ENCODE data around the gene PRDX5. TPM values are rescaled to one million over a fixed set of nuclear protein-coding genes. Genes with fewer than 3 reads are reported as not detected.

Gene PRDX5
- total and polyA plus RNA-seq, 9 of the 15 experiments (the other 6 are each of a cell fraction or from before 2014, with no cell fraction given): 40.8 to 327 (median 204) TPM

DNA sequence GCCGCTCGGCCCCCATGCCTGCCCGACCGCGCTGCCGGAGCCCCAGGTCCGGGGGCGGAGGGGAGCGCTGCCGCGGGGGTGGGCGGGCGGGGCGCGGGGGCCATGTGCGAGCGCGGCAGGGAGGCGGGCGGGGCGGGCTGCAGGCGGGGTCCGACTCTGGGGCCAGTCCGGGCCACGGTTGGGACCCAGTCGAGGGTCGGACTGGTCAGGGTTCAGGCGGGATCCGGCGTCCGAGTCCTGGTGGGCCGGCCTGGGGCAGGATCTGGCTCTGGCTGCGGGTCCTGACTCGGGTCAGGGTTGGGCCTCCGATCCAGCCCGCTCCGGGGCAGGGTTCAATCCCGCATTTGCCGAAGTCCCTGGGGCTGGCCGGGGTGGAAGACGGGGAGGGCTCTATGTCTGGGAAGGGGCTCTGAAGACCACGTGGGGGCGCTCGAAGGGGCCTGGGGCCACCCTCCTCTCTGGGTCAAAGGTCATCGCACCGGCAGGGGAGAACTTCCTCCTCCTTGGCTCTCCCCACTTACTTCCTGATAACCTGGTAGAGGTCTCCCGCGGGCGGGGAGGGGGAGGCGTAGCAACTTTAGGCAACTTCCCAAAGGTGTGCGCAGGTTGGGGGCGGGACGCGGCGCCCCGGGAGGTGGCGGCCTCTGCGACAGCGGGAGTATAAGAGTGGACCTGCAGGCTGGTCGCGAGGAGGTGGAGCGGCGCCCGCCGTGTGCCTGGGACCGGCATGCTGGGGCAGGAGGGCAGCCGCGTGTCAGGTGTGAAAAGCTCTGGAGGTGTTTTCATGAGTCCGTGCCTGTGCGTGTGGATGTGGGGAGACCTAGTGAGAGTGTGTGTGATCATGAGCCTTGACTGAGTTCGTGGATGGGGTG is 12.0 kb upstream of the PRDX5 start (continued):
- TF ChIP-seq TEAD2 (tag; IDR thresholded peaks at IDR 0.05) (no peak), STAT5A (IDR thresholded peaks at IDR 0.05; ENCODE audit: borderline replicate concordance, low read length) (no peak), YY1 (IDR thresholded peaks at IDR 0.05; ENCODE audit: borderline replicate concordance in 1 of 3, control insufficient read depth in 1 of 3, extremely low read depth in 1 of 3, insufficient read depth in 3 of 3, insufficient read length in 1 of 3, insufficient replicate concordance in 2 of 3, low read depth in 1 of 3, low read length in 2 of 3) (no peak), ZNF224 (CRISPR knock-in tag; IDR thresholded peaks at IDR 0.05) (no peak), ZNF586 (CRISPR knock-in tag; conservative IDR thresholded peaks at IDR 0.05) (no peak), SUPT5H (IDR thresholded peaks at IDR 0.05) (peak; percentile 72), ZNF3 (CRISPR knock-in tag; IDR thresholded peaks at IDR 0.05) (no peak), FOXJ2 (tag; IDR thresholded peaks at IDR 0.05) (0 out of 2 replicates have a peak, but pooled peaks have one; percentile 38), ZNF507 (tag; conservative IDR thresholded peaks at IDR 0.05) (no peak), RFX1 (IDR thresholded peaks at IDR 0.05) (no peak), FOXM1 (IDR thresholded peaks at IDR 0.05; ENCODE audit: low read depth) (no peak), FOXM1 (CRISPR knock-in tag; IDR thresholded peaks at IDR 0.05; ENCODE audit: low read depth) (0 out of 2 replicates have a peak, but pooled peaks have one; percentile 46), ZNF274 (IDR thresholded peaks at IDR 0.05; ENCODE audit: borderline replicate concordance, low read depth, low read length) (no peak), POLR2AphosphoS5 (IDR thresholded peaks at IDR 0.05; ENCODE audit: control insufficient read depth, insufficient read depth, low read depth, low read length) (no peak; the same call in 1 of the 2 replicates), HDAC1 (IDR thresholded peaks at IDR 0.05) (peak in 1 of 2 experiments; percentile 76; a peak in 2 of 4 replicates), NFYB (IDR thresholded peaks at IDR 0.05; ENCODE audit: extremely low read depth, insufficient read length) (no peak)
- TF ChIP-seq, protein P1, sequence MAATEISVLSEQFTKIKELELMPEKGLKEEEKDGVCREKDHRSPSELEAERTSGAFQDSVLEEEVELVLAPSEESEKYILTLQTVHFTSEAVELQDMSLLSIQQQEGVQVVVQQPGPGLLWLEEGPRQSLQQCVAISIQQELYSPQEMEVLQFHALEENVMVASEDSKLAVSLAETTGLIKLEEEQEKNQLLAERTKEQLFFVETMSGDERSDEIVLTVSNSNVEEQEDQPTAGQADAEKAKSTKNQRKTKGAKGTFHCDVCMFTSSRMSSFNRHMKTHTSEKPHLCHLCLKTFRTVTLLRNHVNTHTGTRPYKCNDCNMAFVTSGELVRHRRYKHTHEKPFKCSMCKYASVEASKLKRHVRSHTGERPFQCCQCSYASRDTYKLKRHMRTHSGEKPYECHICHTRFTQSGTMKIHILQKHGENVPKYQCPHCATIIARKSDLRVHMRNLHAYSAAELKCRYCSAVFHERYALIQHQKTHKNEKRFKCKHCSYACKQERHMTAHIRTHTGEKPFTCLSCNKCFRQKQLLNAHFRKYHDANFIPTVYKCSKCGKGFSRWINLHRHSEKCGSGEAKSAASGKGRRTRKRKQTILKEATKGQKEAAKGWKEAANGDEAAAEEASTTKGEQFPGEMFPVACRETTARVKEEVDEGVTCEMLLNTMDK (IDR thresholded peaks at IDR 0.05; ENCODE audit: borderline replicate concordance, insufficient read depth, low read depth, low read length, poor library complexity, severe bottlenecking): peak; percentile 41
